OCI-LY1 (cell line): Measurements from ENCODE around the gene PABPC1L.

Source experiments
- H2AFZ ChIP-seq: fragments of 200-600 bp; sonication (generic), shearing (Covaris generic); 2 replicates; pipeline ENCODE4 v1.6.0; 2014; ENCODE audit warnings: antibody characterized with exemption, mild to moderate bottlenecking, low read length
- H3F3A ChIP-seq: fragments of 200-600 bp; sonication (generic), shearing (Covaris generic); 2 replicates; pipeline ENCODE4 v1.6.0; 2014; ENCODE audit warnings: mild to moderate bottlenecking, antibody characterized with exemption, low read length, moderate library complexity; ENCODE audit not compliant: insufficient read depth
- H3K27ac ChIP-seq: fragments of 200-600 bp; sonication (generic); 2 replicates; pipeline ENCODE4 v1.5.1; 2014; ENCODE audit warnings: low read length, mixed run types, mild to moderate bottlenecking, low read depth; ENCODE audit not compliant: poor library complexity, severe bottlenecking
- H3K27me3 ChIP-seq: fragments of 200-600 bp; sonication (generic); 2 replicates; pipeline ENCODE4 v1.6.0; 2014; ENCODE audit warnings: antibody characterized with exemption, mild to moderate bottlenecking, low read length, moderate library complexity; ENCODE audit not compliant: insufficient read depth
- H3K36me3 ChIP-seq: fragments of 200-600 bp; sonication (generic); 2 replicates; pipeline ENCODE4 v1.6.1; 2014; ENCODE audit warnings: mild to moderate bottlenecking, antibody characterized with exemption, low read length, moderate library complexity, mixed read lengths; ENCODE audit not compliant: insufficient read depth
- H3K4me1 ChIP-seq: fragments of 200-600 bp; sonication (generic); 2 replicates; pipeline ENCODE4 v1.5.1; 2014; ENCODE audit warnings: mild to moderate bottlenecking, low read length, moderate library complexity; ENCODE audit not compliant: insufficient read depth, severe bottlenecking
- H3K4me2 ChIP-seq: fragments of 200-600 bp; sonication (generic), shearing (Covaris generic); 2 replicates; pipeline ENCODE4 v1.6.1; 2014; ENCODE audit warnings: low read length
- H3K4me3 ChIP-seq: fragments of 200-600 bp; sonication (generic); 2 replicates; pipeline ENCODE4 v1.5.1; 2014; ENCODE audit warnings: low read length, low read depth, mild to moderate bottlenecking, mixed read lengths; ENCODE audit not compliant: poor library complexity, severe bottlenecking
- H3K79me2 ChIP-seq: fragments of 200-600 bp; shearing (Covaris generic); 2 replicates; pipeline ENCODE4 v1.6.1; 2016; ENCODE audit warnings: mixed run types, low read length, mixed read lengths; ENCODE audit not compliant: insufficient read depth
- H3K9ac ChIP-seq: fragments of 200-600 bp; sonication (generic), shearing (Covaris generic); 2 replicates; pipeline ENCODE4 v1.6.1; 2014; ENCODE audit warnings: mild to moderate bottlenecking, low read length, mixed read lengths
- H3K9me2 ChIP-seq: fragments of 200-600 bp; sonication (generic), shearing (Covaris generic); 2 replicates; pipeline ENCODE4 v1.6.1; 2014; ENCODE audit warnings: low read depth, mild to moderate bottlenecking, low read length, mixed read lengths
- H3K9me3 ChIP-seq: fragments of 200-600 bp; shearing (Covaris generic); 2 replicates; pipeline ENCODE4 v1.6.1; 2014; ENCODE audit warnings: low read length, mixed read lengths
- H4K20me1 ChIP-seq: fragments of 200-600 bp; sonication (generic), shearing (Covaris generic); 2 replicates; pipeline ENCODE4 v1.6.0; 2016; ENCODE audit warnings: mild to moderate bottlenecking, low read length; ENCODE audit not compliant: insufficient read depth
- CTCF ChIP-seq: fragments of 200-600 bp; sonication (generic), shearing (Covaris generic); IDR thresholded peaks from 2 replicates; pipeline ENCODE4 v1.5.1; 2017; ENCODE audit warnings: mild to moderate bottlenecking, antibody characterized with exemption, low read length, moderate library complexity, mixed read lengths
- EZH2 ChIP-seq: fragments of 200-600 bp; sonication (generic), shearing (Covaris generic); IDR thresholded peaks from 2 replicates; pipeline ENCODE4 v1.8.0; 2017; ENCODE audit warnings: borderline replicate concordance, mixed run types, mild to moderate bottlenecking, antibody characterized with exemption, low read length, moderate library complexity, mixed read lengths

PABPC1L gene

GRCh38 chr20:44928595-44928994, 18.7 kb downstream of the PABPC1L start:
- H3K27ac ChIP-seq = no peak overlapping the region
- no peaks in the 10 kb centered on the region for H3F3A ChIP-seq
- no peak overlapping the region for H2AFZ ChIP-seq
- no peak overlapping the region for H3K9ac ChIP-seq
- no peak overlapping the region for H3K4me2 ChIP-seq
- TF ChIP-seq EZH2 (no peak), CTCF (no peak)
- H3K9me3 ChIP-seq = no peaks in the 10 kb centered on the region
- no peaks in the 10 kb centered on the region for H3K9me2 ChIP-seq
- no peaks in the 10 kb centered on the region for H3K4me1 ChIP-seq
- H3K27me3 ChIP-seq = no peaks in the 10 kb centered on the region
- no peaks in the 10 kb centered on the region for H3K79me2 ChIP-seq
- H3K4me3 ChIP-seq = no peak overlapping the region
- H3K36me3 ChIP-seq = peaks cover 48% of the 10 kb centered on the region
- H4K20me1 ChIP-seq = no peaks in the 10 kb centered on the region

DNA sequence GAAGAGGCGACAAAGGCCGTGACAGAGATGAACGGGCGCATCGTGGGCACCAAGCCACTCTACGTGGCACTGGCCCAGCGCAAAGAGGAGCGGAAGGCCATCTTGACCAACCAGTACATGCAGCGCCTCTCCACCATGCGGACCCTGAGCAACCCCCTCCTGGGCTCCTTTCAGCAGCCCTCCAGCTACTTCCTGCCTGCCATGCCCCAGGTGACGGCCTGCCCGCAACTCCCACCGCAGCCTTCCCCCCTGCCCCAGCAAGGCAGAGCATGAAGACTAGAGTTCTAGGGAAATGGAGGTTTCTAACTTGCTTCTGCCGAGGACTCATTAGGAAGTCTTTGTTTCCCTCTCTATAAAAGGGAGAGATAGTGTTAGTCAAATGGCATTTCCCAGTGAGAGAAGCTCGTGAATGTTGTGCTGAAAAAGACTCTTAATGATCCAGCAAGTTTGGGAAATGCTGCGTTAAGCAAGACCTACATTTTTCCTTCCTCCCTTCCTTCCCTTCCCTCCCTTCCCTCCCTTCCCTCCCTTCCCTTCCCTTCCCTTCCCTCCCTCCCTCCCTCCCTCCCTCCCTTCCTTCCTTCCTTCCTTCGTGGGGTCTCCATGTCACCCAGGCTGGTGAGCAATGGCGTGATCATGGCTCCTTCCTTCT, 20.8 kb downstream of the PABPC1L start:
- H3K4me2 ChIP-seq = no peak overlapping the region
- no peaks in the 10 kb centered on the region for H3F3A ChIP-seq
- TF ChIP-seq CTCF (no peak), EZH2 (no peak)
- no peak overlapping the region for H3K9ac ChIP-seq
- no peaks in the 10 kb centered on the region for H3K9me2 ChIP-seq
- peaks cover 48% of the 10 kb centered on the region for H3K36me3 ChIP-seq
- no peak overlapping the region for H3K27ac ChIP-seq
- no peak overlapping the region for H3K4me3 ChIP-seq
- no peaks in the 10 kb centered on the region for H3K4me1 ChIP-seq
- no peaks in the 10 kb centered on the region for H3K9me3 ChIP-seq
- no peaks in the 10 kb centered on the region for H3K27me3 ChIP-seq
- no peaks in the 10 kb centered on the region for H4K20me1 ChIP-seq
- H3K79me2 ChIP-seq = no peaks in the 10 kb centered on the region
- no peak overlapping the region for H2AFZ ChIP-seq

GRCh38 chr20:44931911-44932310, 22.1 kb downstream of the PABPC1L start:
- Histone ChIP-seq H3K4me1 (no peaks in the 10 kb centered on the region), H3F3A (no peaks in the 10 kb centered on the region), H3K9me3 (no peaks in the 10 kb centered on the region), H3K36me3 (peaks cover 55% of the 10 kb centered on the region), H3K27me3 (no peaks in the 10 kb centered on the region), H4K20me1 (no peaks in the 10 kb centered on the region), H2AFZ (no peak overlapping the region), H3K27ac (no peak overlapping the region), H3K79me2 (no peaks in the 10 kb centered on the region), H3K4me3 (no peak overlapping the region), H3K9me2 (no peaks in the 10 kb centered on the region), H3K4me2 (no peak overlapping the region), H3K9ac (no peak overlapping the region)
- TF ChIP-seq CTCF (no peak), EZH2 (no peak)
